Astrocyte (in vitro differentiated cells and primary cell): ENCODE data around the gene MUC21.

Experiments used
- CTCF ChIP-seq: IDR thresholded peaks from 2 replicates; pipeline ENCODE4 v1.5.1; 2011; ENCODE audit warnings: low read depth, mild to moderate bottlenecking, inconsistent platforms, low read length, moderate library complexity; ENCODE audit not compliant: insufficient read depth
- EZH2 ChIP-seq: IDR thresholded peaks from 2 replicates; pipeline ENCODE4 v1.6.1; 2012; ENCODE audit warnings: mild to moderate bottlenecking, low read length, inconsistent platforms; ENCODE audit not compliant: insufficient read depth

- TF ChIP-seq CTCF, result no peak
- TF ChIP-seq EZH2, result no peak
These were observed 42.1 kb downstream of the MUC21 start for GRCh38 chr6:31025595-31025994.
